Effector CD4-positive, alpha-beta T cell (primary cell): ENCODE results near the gene DCN.

Experiments used
- DNase-seq: peaks from one replicate; pipeline ENCODE4 v3.0.0-alpha.2; 2020

Gene DCN

DNA sequence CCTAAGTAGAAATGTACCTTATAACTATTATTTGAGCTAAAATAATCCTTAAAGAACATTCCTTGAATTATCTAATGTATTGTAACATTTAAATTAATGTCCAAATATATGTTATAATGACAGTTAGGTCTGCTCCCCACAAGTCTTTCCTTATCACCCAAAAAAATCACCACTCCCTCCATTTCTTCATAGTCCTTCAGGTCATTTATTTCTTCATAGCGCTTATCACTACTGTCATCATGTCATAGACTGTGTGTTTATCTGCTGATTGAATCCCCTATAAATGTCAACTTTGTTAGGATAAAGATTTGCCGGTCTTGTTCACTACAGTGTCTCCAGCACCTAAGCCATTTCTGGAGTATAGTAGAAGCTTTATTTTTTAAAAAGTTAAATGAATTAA is 83.3 kb downstream of the DCN start:
- no peak for DNase-seq

DNA sequence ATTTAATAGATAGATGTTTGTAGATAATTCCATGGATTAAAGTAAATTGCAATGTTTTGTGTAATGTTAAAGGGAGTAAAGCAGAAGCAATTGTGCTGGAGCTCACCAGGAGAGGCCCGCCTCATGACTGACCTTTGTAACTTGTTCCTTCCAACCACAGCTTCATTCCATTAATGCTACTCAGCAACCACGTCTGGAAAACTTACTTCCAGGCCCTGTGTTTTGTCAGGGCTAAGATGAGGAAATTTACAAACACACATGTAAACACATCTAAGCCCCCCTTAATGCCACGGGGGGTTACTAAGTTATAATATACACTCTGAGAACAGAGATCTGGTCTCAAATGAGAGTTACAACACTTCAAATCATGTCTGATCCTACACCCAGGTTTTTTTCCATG is 83.7 kb downstream of the DCN start:
- no peak for DNase-seq

DNA sequence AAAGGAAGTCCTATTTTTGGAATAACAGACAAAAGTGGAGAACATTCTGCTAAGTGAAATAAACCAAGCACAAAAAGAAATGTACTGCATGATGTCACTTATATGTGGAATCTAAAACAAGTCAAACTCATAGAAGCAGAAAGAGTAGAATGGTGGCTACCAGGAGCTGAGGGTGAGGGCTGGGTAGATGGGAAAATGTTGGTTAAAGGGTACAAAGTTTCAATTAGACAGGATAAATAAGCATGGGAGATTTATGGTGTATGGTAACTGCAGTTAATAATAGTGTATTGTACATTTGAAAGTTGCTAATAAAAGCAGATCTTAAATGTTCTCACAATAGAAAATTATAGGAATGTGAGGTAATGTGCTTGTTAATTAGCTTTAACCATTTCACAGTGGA is 84.2 kb downstream of the DCN start:
- no peak for DNase-seq

DNA sequence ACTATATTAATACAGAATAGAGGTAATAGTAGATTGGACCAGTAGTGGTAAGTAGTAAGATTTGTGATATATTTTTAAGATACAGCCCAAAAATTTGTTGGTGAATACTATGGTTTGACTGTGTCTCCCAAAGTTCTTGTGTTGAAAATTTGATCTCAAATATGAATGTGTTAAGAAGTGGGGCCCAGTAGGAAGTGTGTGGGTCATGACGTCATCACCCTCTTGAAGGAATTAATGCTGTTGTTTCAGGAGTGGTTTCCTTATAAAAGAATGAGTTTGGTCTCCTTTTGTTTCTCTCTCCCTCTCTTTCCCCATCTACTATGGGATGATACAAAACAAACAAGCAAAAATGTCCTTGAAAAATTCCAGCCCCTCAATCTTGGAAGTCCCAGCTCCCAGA is 87.7 kb downstream of the DCN start:
- DNase-seq = no peak

DNA sequence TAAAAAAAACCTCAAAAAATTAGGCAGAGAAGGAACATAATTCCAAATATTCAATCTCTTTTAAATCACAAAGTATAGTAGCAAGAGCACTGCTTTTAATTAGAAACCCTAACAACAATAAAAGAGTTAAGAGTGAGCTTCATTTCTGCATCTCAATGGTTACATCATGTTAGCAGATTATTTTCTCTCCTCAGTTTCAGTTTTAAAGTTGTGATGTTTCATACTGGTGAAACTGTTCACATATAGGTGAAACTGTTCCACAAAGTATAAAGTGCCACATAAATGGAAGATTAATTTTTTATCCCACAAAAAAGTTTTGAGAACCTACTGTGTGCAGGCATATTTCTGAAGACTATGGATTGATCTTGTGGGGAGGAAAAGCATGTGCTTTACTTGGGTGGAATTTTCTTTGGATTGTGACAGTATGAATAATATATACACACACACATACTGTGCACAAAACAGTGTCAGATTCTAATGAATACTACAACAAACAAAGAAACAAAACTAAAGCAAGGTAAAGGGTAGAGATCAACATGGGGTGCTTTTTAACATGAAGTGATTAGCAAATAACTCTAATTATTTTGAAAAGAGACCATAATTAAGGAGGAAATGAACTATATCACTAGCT is 88.5 kb downstream of the DCN start:
- no peak for DNase-seq

DNA sequence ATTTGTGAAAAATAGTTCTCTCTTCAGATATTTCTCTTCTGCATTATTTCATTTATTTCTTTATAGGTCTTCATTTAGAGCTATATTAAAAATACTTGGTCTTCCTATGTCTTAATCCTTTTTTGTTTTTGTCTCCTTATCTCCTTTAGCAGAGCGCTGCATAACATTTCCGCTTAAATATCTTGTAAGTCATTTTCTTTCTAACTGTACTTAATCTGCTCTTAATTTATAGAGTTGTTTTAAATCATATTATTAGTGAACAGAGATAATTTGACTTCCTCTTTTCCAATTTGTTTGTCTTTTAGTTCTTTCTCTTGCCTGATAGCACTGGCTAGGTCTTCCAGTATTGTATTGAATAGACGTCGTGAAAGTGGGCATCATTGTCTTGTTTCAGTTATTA is 89.3 kb downstream of the DCN start:
- DNase-seq = no peak

DNA sequence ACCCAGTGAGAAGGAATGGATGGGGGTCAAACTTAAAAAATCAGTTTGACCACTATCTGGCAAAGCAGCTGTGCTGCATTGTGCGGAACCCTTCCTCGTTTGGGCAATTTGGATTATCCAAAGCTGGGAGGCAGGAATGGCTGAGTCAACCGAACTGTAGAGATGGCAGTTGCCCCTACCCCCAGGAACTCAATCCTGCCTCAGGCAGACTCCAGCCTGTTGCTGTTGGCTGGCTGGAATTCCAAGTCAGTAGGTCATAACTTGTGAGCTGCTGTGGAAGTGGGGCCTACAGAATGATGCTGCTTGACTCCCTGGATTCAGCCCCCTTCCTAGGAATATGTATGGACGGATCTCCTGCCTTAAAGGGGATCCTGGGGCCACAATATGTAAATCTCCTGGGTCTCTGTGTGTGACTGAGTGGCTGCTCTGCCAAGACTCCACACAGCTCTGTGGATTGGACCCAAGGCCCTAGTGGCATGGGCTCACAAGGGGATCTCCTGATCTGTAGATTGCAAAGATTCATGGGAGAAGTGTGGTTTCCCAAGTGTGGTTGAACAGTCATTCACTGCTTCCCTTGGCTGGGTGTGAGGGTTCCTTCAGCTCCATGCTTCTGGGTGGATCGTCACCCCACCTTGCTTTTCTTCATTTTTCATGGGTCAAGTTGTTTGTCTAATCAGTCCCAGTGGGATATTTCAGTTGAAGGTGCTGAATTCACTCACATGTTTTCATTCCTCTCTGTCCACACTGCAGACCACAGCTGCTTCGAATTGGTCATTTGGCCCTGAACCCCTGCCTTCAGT is 90.5 kb downstream of the DCN start:
- no peak for DNase-seq
